Non-pigmented ciliary epithelial cell (primary cell): ENCODE data around the gene NHSL1.

Experiments
- DNase-seq: peaks from one replicate; pipeline ENCODE4 v3.0.0-alpha.2; 2010; ENCODE audit warnings: low read depth

NHSL1 gene

GRCh38 chr6:138493413-138493812 lies 5.9 kb downstream of the NHSL1 start:
- DNase-seq = no peak

GRCh38 chr6:138492871-138493270 lies 6.4 kb downstream of the NHSL1 start:
- DNase-seq = no peak

GRCh38 chr6:138492113-138492512 lies 7.2 kb downstream of the NHSL1 start:
- DNase-seq = no peak

GRCh38 chr6:138491017-138491416 lies 8.3 kb downstream of the NHSL1 start:
- no peak for DNase-seq

- DNase-seq = no peak
Measured at GRCh38 chr6:138489846-138490245, 9.4 kb downstream of the NHSL1 start.

- DNase-seq = no peak
Measured at GRCh38 chr6:138487102-138487604, 12.1 kb downstream of the NHSL1 start.

- no peak for DNase-seq
Measured at GRCh38 chr6:138486249-138487101, 12.8 kb downstream of the NHSL1 start.

GRCh38 chr6:138485586-138486248 lies 13.6 kb downstream of the NHSL1 start:
- no peak for DNase-seq

- no peak for DNase-seq
Measured at GRCh38 chr6:138485005-138485545, 14.2 kb downstream of the NHSL1 start.

- no peak for DNase-seq
Measured at GRCh38 chr6:138484018-138484731, 15.1 kb downstream of the NHSL1 start.

- DNase-seq = no peak
Measured at GRCh38 chr6:138482816-138483215, 16.5 kb downstream of the NHSL1 start.

- no peak for DNase-seq
Measured at GRCh38 chr6:138480279-138480949, 18.9 kb downstream of the NHSL1 start.

GRCh38 chr6:138477913-138478539 lies 21.3 kb downstream of the NHSL1 start:
- DNase-seq = no peak

GRCh38 chr6:138476116-138476515 lies 23.2 kb downstream of the NHSL1 start:
- DNase-seq = no peak

GRCh38 chr6:138473144-138473543 lies 26.1 kb downstream of the NHSL1 start:
- DNase-seq = no peak

- no peak for DNase-seq
Measured at GRCh38 chr6:138468320-138469015, 30.8 kb downstream of the NHSL1 start.

- no peak for DNase-seq
Measured at GRCh38 chr6:138467901-138468300, 31.4 kb downstream of the NHSL1 start.

GRCh38 chr6:138465007-138465645 lies 34.2 kb downstream of the NHSL1 start:
- DNase-seq = peak; percentile 98

GRCh38 chr6:138464085-138464484 lies 35.2 kb downstream of the NHSL1 start:
- no peak for DNase-seq

- DNase-seq = no peak
Measured at GRCh38 chr6:138461647-138462046, 37.6 kb downstream of the NHSL1 start.
